Colon (tissue), 2 donors: ENCODE measurements around the gene ASCC2.
"Not testable (repeated sequence)": the region's sequence is repeated elsewhere in the genome, so short reads cannot be mapped to it uniquely, and the experiment has no call there.

ENCODE experiments used
- FAIRE-seq: peaks from 2 replicates; lab custom pipeline; 2012; peaks lifted over from hg19 to GRCh38; lab: Jason Lieb, UNC
- donor health status: control.
- donor health status: control.

Gene ASCC2

GRCh38 chr22:29837741-29838598 lies at the start of gene ASCC2:
TSS of gene ASCC2 (minus strand) at chr22:29838274. CDS start at chr22:29832325, 5,949 bp downstream.
- peak; percentile 41 for FAIRE-seq

- no peak for FAIRE-seq
Measured at GRCh38 chr22:29887358-29887757, 49.3 kb upstream of the ASCC2 start.

- FAIRE-seq, result no peak
Measured at GRCh38 chr22:29886596-29886995, 48.5 kb upstream of the ASCC2 start.

- no peak for FAIRE-seq
Measured at GRCh38 chr22:29885610-29886009, 47.5 kb upstream of the ASCC2 start.

- no peak for FAIRE-seq
Measured at GRCh38 chr22:29883775-29884097, 45.7 kb upstream of the ASCC2 start.

- FAIRE-seq, result no peak
Measured at GRCh38 chr22:29883045-29883774, 45.1 kb upstream of the ASCC2 start, which contains the start of gene MTMR3. TSS of gene MTMR3 (plus strand) at chr22:29883174. CDS start at chr22:29971060, 87,886 bp downstream.

GRCh38 chr22:29882716-29883044 lies 44.6 kb upstream of the ASCC2 start:
- no peak for FAIRE-seq

GRCh38 chr22:29879753-29880152 lies 41.7 kb upstream of the ASCC2 start:
- FAIRE-seq, result no peak

- FAIRE-seq, result no peak
Measured at GRCh38 chr22:29877620-29878019, 39.5 kb upstream of the ASCC2 start.

GRCh38 chr22:29873943-29874342 lies 35.9 kb upstream of the ASCC2 start:
- no peak for FAIRE-seq

GRCh38 chr22:29872989-29873388 lies 34.9 kb upstream of the ASCC2 start:
- FAIRE-seq, result no peak

- no peak for FAIRE-seq
Measured at GRCh38 chr22:29872144-29872893, 34.2 kb upstream of the ASCC2 start.

GRCh38 chr22:29871684-29872083 lies 33.6 kb upstream of the ASCC2 start:
- FAIRE-seq, result no peak

GRCh38 chr22:29870574-29870973 lies 32.5 kb upstream of the ASCC2 start:
- no peak for FAIRE-seq

GRCh38 chr22:29867851-29868250 lies 29.8 kb upstream of the ASCC2 start:
- no peak for FAIRE-seq

GRCh38 chr22:29867260-29867659 lies 29.2 kb upstream of the ASCC2 start:
- FAIRE-seq, result no peak

GRCh38 chr22:29865572-29865971 lies 27.5 kb upstream of the ASCC2 start:
- FAIRE-seq, result not testable (repeated sequence)

GRCh38 chr22:29861672-29862297 lies 23.7 kb upstream of the ASCC2 start:
- FAIRE-seq, result no peak

- no peak for FAIRE-seq
Measured at GRCh38 chr22:29860006-29860766, 22.1 kb upstream of the ASCC2 start.

- not testable (repeated sequence) for FAIRE-seq
Measured at GRCh38 chr22:29859030-29859429, 21.0 kb upstream of the ASCC2 start.

GRCh38 chr22:29856496-29856895 lies 18.4 kb upstream of the ASCC2 start:
- FAIRE-seq, result no peak
